Measurements from ENCODE around the gene STAT4.

GRCh38 chr2:191187105-191187829 lies 36.5 kb upstream of the STAT4 start:
- TF ChIP-seq CTCF (IDR thresholded peaks at IDR 0.05) = no peak
- no peak for TF ChIP-seq SIN3A (IDR thresholded peaks at IDR 0.05; ENCODE audit: borderline replicate concordance, low read depth, low read length)
- TF ChIP-seq, protein P1, sequence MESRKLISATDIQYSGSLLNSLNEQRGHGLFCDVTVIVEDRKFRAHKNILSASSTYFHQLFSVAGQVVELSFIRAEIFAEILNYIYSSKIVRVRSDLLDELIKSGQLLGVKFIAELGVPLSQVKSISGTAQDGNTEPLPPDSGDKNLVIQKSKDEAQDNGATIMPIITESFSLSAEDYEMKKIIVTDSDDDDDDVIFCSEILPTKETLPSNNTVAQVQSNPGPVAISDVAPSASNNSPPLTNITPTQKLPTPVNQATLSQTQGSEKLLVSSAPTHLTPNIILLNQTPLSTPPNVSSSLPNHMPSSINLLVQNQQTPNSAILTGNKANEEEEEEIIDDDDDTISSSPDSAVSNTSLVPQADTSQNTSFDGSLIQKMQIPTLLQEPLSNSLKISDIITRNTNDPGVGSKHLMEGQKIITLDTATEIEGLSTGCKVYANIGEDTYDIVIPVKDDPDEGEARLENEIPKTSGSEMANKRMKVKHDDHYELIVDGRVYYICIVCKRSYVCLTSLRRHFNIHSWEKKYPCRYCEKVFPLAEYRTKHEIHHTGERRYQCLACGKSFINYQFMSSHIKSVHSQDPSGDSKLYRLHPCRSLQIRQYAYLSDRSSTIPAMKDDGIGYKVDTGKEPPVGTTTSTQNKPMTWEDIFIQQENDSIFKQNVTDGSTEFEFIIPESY (IDR thresholded peaks at IDR 0.05; ENCODE audit: borderline replicate concordance, low read depth) = no peak
- TF ChIP-seq RFX5 (IDR thresholded peaks at IDR 0.05; ENCODE audit: low read length) = no peak
- no peak for TF ChIP-seq POLR2AphosphoS5 (IDR thresholded peaks at IDR 0.05; ENCODE audit: low read depth, low read length)
- no peak for TF ChIP-seq JUND (IDR thresholded peaks at IDR 0.05)
- no peak for TF ChIP-seq RAD21 (IDR thresholded peaks at IDR 0.05; ENCODE audit: low read length)
- TF ChIP-seq RCOR1 (IDR thresholded peaks at IDR 0.05; ENCODE audit: low read length) = no peak
- TF ChIP-seq SMC3 (IDR thresholded peaks at IDR 0.05; ENCODE audit: low read depth, low read length) = no peak
- no peak for TF ChIP-seq TEAD4 (IDR thresholded peaks at IDR 0.05; ENCODE audit: borderline replicate concordance, insufficient read depth)
- no peak for TF ChIP-seq YY1 (IDR thresholded peaks at IDR 0.05; ENCODE audit: low read depth)
- TF ChIP-seq CHD2 (IDR thresholded peaks at IDR 0.05; ENCODE audit: low read length, partially characterized antibody) = no peak
- TF ChIP-seq RXRA (IDR thresholded peaks at IDR 0.05; ENCODE audit: borderline replicate concordance, low read depth) = no peak
- no peak for TF ChIP-seq TAF1 (IDR thresholded peaks at IDR 0.05; ENCODE audit: borderline replicate concordance, low read depth, low read length)
